Spinal cord (tissue), 10 donors: ENCODE results near the gene CFAP77. TPM values are rescaled to one million over a fixed set of nuclear protein-coding genes. Genes with fewer than 3 reads are reported as not detected.

Experiments used
- DNase-seq, 6 donors: peaks; one replicate each; pipeline versions ENCODE4 v3.0.0 to v3.0.0-alpha.2; 2013 to 2015; ENCODE audit warnings: low spot score in 6 of 6, low read depth in 4 of 6
- H3K27ac ChIP-seq: one replicate; pipeline ENCODE4 v1.5.1; 2013; ENCODE audit warnings: low read depth, low read length, control low read depth
- H3K27me3 ChIP-seq: one replicate; pipeline ENCODE4 v1.6.1; 2013; ENCODE audit warnings: low read length; ENCODE audit not compliant: control insufficient read depth, insufficient read depth
- H3K36me3 ChIP-seq: one replicate; pipeline ENCODE4 v1.6.1; 2013; ENCODE audit warnings: low read length; ENCODE audit not compliant: control insufficient read depth, insufficient read depth
- H3K4me1 ChIP-seq: one replicate; pipeline ENCODE4 v1.6.1; 2013; ENCODE audit warnings: low read length; ENCODE audit not compliant: control insufficient read depth, insufficient read depth
- H3K4me3 ChIP-seq: one replicate; pipeline ENCODE4 v1.5.1; 2013; ENCODE audit warnings: low read depth, low read length, control low read depth
- H3K9me3 ChIP-seq: one replicate; pipeline ENCODE4 v1.6.1; 2013; ENCODE audit warnings: low read length; ENCODE audit not compliant: control insufficient read depth, insufficient read depth
- WGBS: methylation state at CpG from one replicate; pipeline ENCODE4 v1.1.5; 2013; ENCODE audit warnings: missing lambda C conversion rate; ENCODE audit not compliant: insufficient coverage; 5-methylcytosine and 5-hydroxymethylcytosine counted together
- polyA plus RNA-seq, 2 donors: library from polyadenylated mRNA; unstranded; fragments of 120-200 nt; gene quantifications; one replicate each; pipeline ENCODE4 v1.2.1, GENCODE V29; 2013; ENCODE audit not compliant: insufficient read length in 2 of 2
- total RNA-seq, 2 donors: library from RNA; depleted of rRNA in 1 of 2; stranded (reverse); fragments of 120-200 nt in 1 of 2; fragments of >200 nt in 1 of 2; gene quantifications; one replicate each; pipeline versions ENCODE4 v1.2.3 to v1.2.4, GENCODE V29; 2013 to 2014
- donor health status: healthy.

CFAP77 gene
- total and polyA plus RNA-seq, 4 donors, result 0.30 to 6.9 (median 4.7) TPM

- no peak for DNase-seq
- no peak overlapping the region for H3K27ac ChIP-seq
- H3K4me1 ChIP-seq, result peaks cover 29% of the 10 kb centered on the region
- peaks cover 4% of the 10 kb centered on the region for H3K36me3 ChIP-seq
- H3K27me3 ChIP-seq, result no peaks in the 10 kb centered on the region
- no peak overlapping the region for H3K4me3 ChIP-seq
- WGBS, result no CpG with 5 or more reads among the region's 2 CpGs
- H3K9me3 ChIP-seq, result no peaks in the 10 kb centered on the region
These were observed 50.2 kb downstream of the CFAP77 start for GRCh38 chr9:132460240-132460639.

- DNase-seq, result peak in 2 of 6 donors; percentile 54 to 85
- peaks cover 29% of the 10 kb centered on the region for H3K4me1 ChIP-seq
- no peak overlapping the region for H3K27ac ChIP-seq
- H3K4me3 ChIP-seq, result no peak overlapping the region
- peaks cover 4% of the 10 kb centered on the region for H3K36me3 ChIP-seq
- no peaks in the 10 kb centered on the region for H3K27me3 ChIP-seq
- no peaks in the 10 kb centered on the region for H3K9me3 ChIP-seq
- WGBS, result 27% methylated on average over 17 of the region's 20 CpGs
These were observed 51.4 kb downstream of the CFAP77 start for GRCh38 chr9:132461281-132461896.

DNA sequence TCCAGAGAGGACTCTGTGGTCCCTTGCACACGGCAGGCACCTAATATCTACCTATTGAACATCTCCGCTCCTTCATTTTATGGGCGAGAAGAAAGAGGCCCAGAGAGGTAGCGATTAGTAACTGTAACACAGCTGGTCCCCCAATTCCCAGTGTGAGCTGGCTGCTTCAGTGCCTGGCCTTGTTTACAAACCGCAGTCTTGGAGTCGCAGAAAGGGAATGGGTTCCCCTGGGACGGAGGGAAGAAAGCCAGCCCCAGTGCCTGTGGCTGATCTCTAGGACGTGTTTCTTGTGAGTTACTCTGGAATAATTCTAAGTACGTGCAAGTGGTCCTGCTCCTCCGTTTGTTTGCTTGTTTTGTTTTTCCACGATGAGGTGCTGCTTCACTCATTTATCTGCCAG, 52.0 kb downstream of the CFAP77 start:
- Histone ChIP-seq H3K36me3 (peaks cover 4% of the 10 kb centered on the region), H3K27ac (no peak overlapping the region), H3K9me3 (no peaks in the 10 kb centered on the region), H3K4me3 (no peak overlapping the region), H3K27me3 (no peaks in the 10 kb centered on the region), H3K4me1 (peaks cover 29% of the 10 kb centered on the region)
- DNase-seq, result peak in 1 of 6 donors; percentile 75
- WGBS, result 48% methylated on average over 8 of the region's 11 CpGs

- Histone ChIP-seq H3K4me1 (peaks cover 24% of the 10 kb centered on the region), H3K36me3 (peaks cover 4% of the 10 kb centered on the region), H3K27ac (no peak overlapping the region), H3K4me3 (no peak overlapping the region), H3K9me3 (no peaks in the 10 kb centered on the region), H3K27me3 (no peaks in the 10 kb centered on the region)
- peak in 1 of 6 donors; percentile 71 for DNase-seq
- WGBS, result 26% methylated on average over 3 of the region's 9 CpGs
These were observed 54.5 kb downstream of the CFAP77 start for GRCh38 chr9:132464547-132464946.

DNA sequence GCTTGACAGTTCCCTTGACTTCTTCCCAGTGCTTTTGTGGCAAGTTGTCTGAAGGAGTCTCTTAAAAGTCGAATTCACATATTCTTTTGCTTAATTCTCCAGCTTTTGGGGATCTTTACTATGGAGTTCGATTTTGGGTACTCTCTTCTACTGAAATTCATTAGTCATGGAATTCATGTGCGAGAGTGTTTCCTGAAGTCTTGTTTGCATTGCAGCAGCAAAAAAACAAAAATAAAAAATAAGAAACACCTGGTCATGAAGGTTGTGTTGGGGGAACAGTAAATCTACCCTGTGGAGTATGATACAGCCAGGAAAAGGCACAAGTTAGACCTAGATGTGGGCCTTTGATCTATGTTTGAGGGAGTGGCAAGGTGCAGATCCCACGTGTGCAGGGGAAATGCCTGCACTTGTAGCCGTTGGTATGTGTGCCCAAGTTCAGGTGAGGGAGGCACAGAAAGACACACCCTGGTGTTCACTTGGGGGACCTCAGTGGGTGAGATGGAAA, 55.2 kb downstream of the CFAP77 start:
- no peaks in the 10 kb centered on the region for H3K27me3 ChIP-seq
- H3K4me1 ChIP-seq, result peaks cover 24% of the 10 kb centered on the region
- peaks cover 4% of the 10 kb centered on the region for H3K36me3 ChIP-seq
- H3K4me3 ChIP-seq, result no peak overlapping the region
- no peak for DNase-seq
- H3K27ac ChIP-seq, result no peak overlapping the region
- WGBS, result 80% methylated on average over 2 of the region's 5 CpGs
- H3K9me3 ChIP-seq, result no peaks in the 10 kb centered on the region

GRCh38 chr9:132472199-132472598, 62.2 kb downstream of the CFAP77 start:
- 90% methylated on average over 2 of the region's 4 CpGs for WGBS
- Histone ChIP-seq H3K36me3 (no peaks in the 10 kb centered on the region), H3K27ac (no peak overlapping the region), H3K4me1 (peaks cover 5% of the 10 kb centered on the region), H3K27me3 (peaks cover 3% of the 10 kb centered on the region), H3K4me3 (no peak overlapping the region), H3K9me3 (no peaks in the 10 kb centered on the region)
- DNase-seq, result no peak

DNA sequence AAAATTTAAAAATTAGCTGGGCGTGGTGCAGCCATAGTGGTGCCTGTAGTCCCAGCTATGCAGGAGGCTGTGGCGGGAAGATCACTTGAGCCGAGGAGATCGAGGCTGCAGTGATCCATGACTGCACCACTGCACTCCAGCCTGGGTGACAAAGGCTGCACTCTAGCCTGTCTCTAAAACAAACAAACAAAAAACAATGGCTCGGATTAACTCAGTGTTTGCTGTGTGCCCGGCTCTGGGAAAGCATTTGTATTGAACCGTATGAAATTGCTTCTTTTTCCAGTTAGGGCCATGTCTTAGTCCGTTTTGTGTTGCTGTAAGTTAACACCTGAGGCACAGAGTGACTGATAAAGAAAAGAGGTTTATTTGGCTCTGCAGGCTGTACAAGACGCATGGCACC, 62.6 kb downstream of the CFAP77 start:
- Histone ChIP-seq H3K4me1 (peaks cover 8% of the 10 kb centered on the region), H3K27me3 (peaks cover 3% of the 10 kb centered on the region), H3K9me3 (no peaks in the 10 kb centered on the region), H3K36me3 (no peaks in the 10 kb centered on the region), H3K27ac (no peak overlapping the region), H3K4me3 (no peak overlapping the region)
- WGBS, result 76% methylated on average over 9 of the region's 9 CpGs
- DNase-seq, result no peak

- no peaks in the 10 kb centered on the region for H3K36me3 ChIP-seq
- H3K4me1 ChIP-seq, result peaks cover 12% of the 10 kb centered on the region
- peaks cover 3% of the 10 kb centered on the region for H3K27me3 ChIP-seq
- H3K9me3 ChIP-seq, result no peaks in the 10 kb centered on the region
- DNase-seq, result no peak
- 54% methylated on average over 7 of the region's 14 CpGs for WGBS
- H3K27ac ChIP-seq, result no peak overlapping the region
- no peak overlapping the region for H3K4me3 ChIP-seq
These were observed 64.2 kb downstream of the CFAP77 start for GRCh38 chr9:132474253-132474652.

GRCh38 chr9:132478353-132479050, 68.5 kb downstream of the CFAP77 start:
- no peaks in the 10 kb centered on the region for H3K36me3 ChIP-seq
- H3K27ac ChIP-seq, result no peak overlapping the region
- H3K4me3 ChIP-seq, result no peak overlapping the region
- H3K27me3 ChIP-seq, result peaks cover 5% of the 10 kb centered on the region
- H3K9me3 ChIP-seq, result no peaks in the 10 kb centered on the region
- WGBS, result 33% methylated on average over 10 of the region's 15 CpGs
- peaks cover 24% of the 10 kb centered on the region for H3K4me1 ChIP-seq
- peak in 2 of 6 donors; percentile 63 to 84 for DNase-seq

DNA sequence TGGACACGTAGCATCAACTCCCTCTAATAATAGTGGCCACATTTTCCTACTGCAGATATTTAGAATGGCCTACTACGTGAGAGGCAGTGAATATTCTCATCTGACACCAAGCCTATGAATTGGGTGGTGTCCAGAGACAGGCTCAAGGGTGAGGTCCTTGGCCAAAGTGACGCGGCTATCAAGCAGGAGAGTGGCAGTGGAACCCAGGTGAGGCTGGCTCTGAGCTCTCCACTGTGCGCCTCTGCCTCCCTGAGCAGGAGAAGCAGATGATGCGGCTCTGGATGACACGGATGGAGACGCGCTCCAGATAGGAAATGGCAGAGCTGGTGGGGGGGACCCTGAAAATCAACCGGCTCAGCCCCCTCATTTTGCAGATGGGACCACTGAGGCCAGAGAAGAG, 69.7 kb downstream of the CFAP77 start:
- Histone ChIP-seq H3K4me3 (no peak overlapping the region), H3K9me3 (no peaks in the 10 kb centered on the region), H3K4me1 (peaks cover 24% of the 10 kb centered on the region), H3K27me3 (peaks cover 2% of the 10 kb centered on the region), H3K27ac (no peak overlapping the region), H3K36me3 (no peaks in the 10 kb centered on the region)
- no peak for DNase-seq
- WGBS, result 98% methylated on average over 9 of the region's 10 CpGs
